Measurements from ENCODE around the gene AGER.
A peak's percentile ranks its signal among the peaks of the same experiment; 100 is the strongest.
"Not testable (repeated sequence)": the region's sequence is repeated elsewhere in the genome, so short reads cannot be mapped to it uniquely, and the experiment has no call there.

The AGER gene

GRCh38 chr6:32185681-32186131, 1.7 kb upstream of the AGER start:
- not testable (repeated sequence) for DNase-seq

GRCh38 chr6:32183483-32184083, 470 bp downstream of the AGER start:
- no peak for DNase-seq

GRCh38 chr6:32183030-32183429, 1.0 kb downstream of the AGER start:
- no peak for DNase-seq

GRCh38 chr6:32182555-32182981, 1.5 kb downstream of the AGER start:
- DNase-seq: no peak

GRCh38 chr6:32181915-32182529, 2.0 kb downstream of the AGER start:
- DNase-seq: no peak

- DNase-seq: no peak
These were observed 2.8 kb downstream of the AGER start for GRCh38 chr6:32181148-32181702.

- no peak for DNase-seq
These were observed 4.2 kb downstream of the AGER start for GRCh38 chr6:32179766-32180405.

- no peak for DNase-seq
These were observed 5.3 kb downstream of the AGER start for GRCh38 chr6:32178547-32179440.

GRCh38 chr6:32177788-32178546, 6.1 kb downstream of the AGER start, which contains the start of gene RNF5:
Gene RNF5, plus strand, starts transcription at chr6:32178405. Its CDS starts 107 bp downstream, at chr6:32178512.
- DNase-seq: peak; percentile 89

GRCh38 chr6:32177183-32177787, 6.8 kb downstream of the AGER start:
- no peak for DNase-seq

GRCh38 chr6:32176476-32177182, 7.4 kb downstream of the AGER start:
- DNase-seq: no peak

GRCh38 chr6:32175711-32176475, 8.2 kb downstream of the AGER start, which contains the start of gene AGPAT1:
Gene AGPAT1, minus strand, starts transcription at chr6:32176084. Its CDS starts 4,588 bp downstream, at chr6:32171496.
- DNase-seq: peak; percentile 63

GRCh38 chr6:32175322-32175710, 8.7 kb downstream of the AGER start:
- DNase-seq: no peak

- no peak for DNase-seq
These were observed 9.6 kb downstream of the AGER start for GRCh38 chr6:32174416-32174815.

GRCh38 chr6:32173051-32173727, 10.9 kb downstream of the AGER start:
- no peak for DNase-seq

GRCh38 chr6:32171234-32171633, 12.8 kb downstream of the AGER start:
- no peak for DNase-seq

GRCh38 chr6:32170294-32170693, 13.8 kb downstream of the AGER start:
- no peak for DNase-seq

- no peak for DNase-seq
These were observed 15.1 kb downstream of the AGER start for GRCh38 chr6:32168807-32169591.

- DNase-seq: no peak
These were observed 15.7 kb downstream of the AGER start for GRCh38 chr6:32168350-32168749.
